ENCODE measurements around the gene PLPPR5. TPM values are rescaled to one million over a fixed set of nuclear protein-coding genes. Genes with fewer than 3 reads are reported as not detected.

Gene PLPPR5
- polyA plus RNA-seq, 4 donors: 0.06 to 0.27 (median 0.09) TPM; not detected in 1

DNA sequence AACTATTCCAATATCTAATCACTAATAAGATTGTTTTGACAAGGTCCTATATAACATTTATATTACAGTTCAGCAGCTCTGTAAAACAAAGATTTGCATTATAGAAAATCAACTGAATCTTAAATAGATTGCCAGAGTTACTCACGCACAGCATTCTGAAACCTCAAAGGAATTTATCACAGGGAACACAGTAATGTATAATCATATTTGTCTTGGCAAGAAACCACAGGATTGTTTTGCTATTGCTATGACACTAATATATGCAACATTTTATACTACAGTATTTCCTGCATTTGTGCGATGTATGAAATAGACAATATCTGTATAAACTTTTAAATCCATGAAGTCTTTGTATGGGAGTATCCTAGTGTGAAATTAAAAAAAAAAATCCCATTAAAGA lies 101.4 kb downstream of the PLPPR5 start:
- no peaks in the 10 kb centered on the region for H3K36me3 ChIP-seq (ENCODE audit: control insufficient read depth in 3 of 3, insufficient read depth in 2 of 3, low read depth in 1 of 3, low read length in 3 of 3)
- H3K27me3 ChIP-seq (ENCODE audit: control insufficient read depth in 3 of 3, insufficient read depth in 3 of 3, low read length in 3 of 3): no peaks in the 10 kb centered on the region
- FAIRE-seq (no peak), DNase-seq (no peak)
- no peaks in the 10 kb centered on the region for H3K4me1 ChIP-seq (ENCODE audit: control insufficient read depth in 3 of 3, insufficient read depth in 2 of 3, low read depth in 1 of 3, low read length in 2 of 3)
- H3K27ac ChIP-seq (ENCODE audit: low read depth in 1 of 3, low read length in 2 of 3): no peak overlapping the region
- no peaks in the 10 kb centered on the region for H3K9me3 ChIP-seq (ENCODE audit: control insufficient read depth in 2 of 2, insufficient read depth in 1 of 2, low read depth in 1 of 2, low read length in 1 of 2)
- 35 to 51% (median 41%) methylated on average over 2 of the region's 2 CpGs for WGBS, 3 donors
- H3K4me3 ChIP-seq (ENCODE audit: low read depth in 1 of 3, low read length in 3 of 3): no peak overlapping the region

DNA sequence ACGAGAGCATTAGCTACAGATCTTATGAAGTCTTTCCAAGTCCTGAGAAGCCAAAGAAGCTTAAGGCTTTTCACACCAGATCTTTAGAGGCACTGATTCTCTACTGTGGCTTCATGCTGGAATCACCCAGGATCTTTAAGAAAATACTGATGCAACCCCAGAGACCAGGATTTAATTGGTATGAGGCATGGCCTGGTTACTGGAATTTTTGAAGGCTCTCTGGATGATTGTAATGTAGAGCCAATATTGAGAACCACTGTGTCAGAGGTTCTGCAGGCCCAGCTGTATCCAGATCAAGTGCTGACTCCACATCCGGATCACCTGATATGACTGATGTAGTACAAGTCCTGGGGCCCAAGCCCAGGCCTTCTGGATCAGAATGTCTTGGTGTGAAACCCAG lies 105.7 kb downstream of the PLPPR5 start:
- no peak overlapping the region for H3K27ac ChIP-seq (ENCODE audit: low read depth in 1 of 3, low read length in 2 of 3)
- 72 to 83% (median 81%) methylated on average over 2 of the region's 2 CpGs for WGBS, 3 donors
- no peaks in the 10 kb centered on the region for H3K4me1 ChIP-seq (ENCODE audit: control insufficient read depth in 3 of 3, insufficient read depth in 2 of 3, low read depth in 1 of 3, low read length in 2 of 3)
- no peak for DNase-seq
- FAIRE-seq: no peak
- H3K27me3 ChIP-seq (ENCODE audit: control insufficient read depth in 3 of 3, insufficient read depth in 3 of 3, low read length in 3 of 3): no peaks in the 10 kb centered on the region
- H3K4me3 ChIP-seq (ENCODE audit: low read depth in 1 of 3, low read length in 3 of 3): no peak overlapping the region
- H3K36me3 ChIP-seq (ENCODE audit: control insufficient read depth in 3 of 3, insufficient read depth in 2 of 3, low read depth in 1 of 3, low read length in 3 of 3): no peaks in the 10 kb centered on the region
- no peaks in the 10 kb centered on the region for H3K9me3 ChIP-seq (ENCODE audit: control insufficient read depth in 2 of 2, insufficient read depth in 1 of 2, low read depth in 1 of 2, low read length in 1 of 2)

DNA sequence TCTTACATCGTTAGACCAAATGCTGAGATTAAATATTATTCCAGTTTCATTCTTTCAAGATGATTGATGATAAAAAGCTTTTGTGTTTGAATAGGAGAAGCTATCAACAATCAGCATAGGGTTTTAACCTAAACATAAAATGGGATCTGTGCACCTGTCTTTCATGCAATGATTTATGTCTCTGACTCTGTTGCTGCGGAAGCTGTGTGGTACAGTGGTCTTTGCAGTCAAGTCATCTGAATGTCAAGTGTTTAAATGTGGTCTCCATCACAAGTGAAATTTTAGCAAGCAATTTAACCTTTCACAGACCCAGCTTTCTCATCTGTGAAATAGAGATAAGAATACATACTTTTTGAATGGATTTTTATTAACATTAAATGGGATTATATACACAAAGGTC lies 107.2 kb downstream of the PLPPR5 start:
- no peaks in the 10 kb centered on the region for H3K36me3 ChIP-seq (ENCODE audit: control insufficient read depth in 3 of 3, insufficient read depth in 2 of 3, low read depth in 1 of 3, low read length in 3 of 3)
- 49 to 65% (median 64%) methylated on average over 2 of the region's 2 CpGs for WGBS, 3 donors
- no peak overlapping the region for H3K4me3 ChIP-seq (ENCODE audit: low read depth in 1 of 3, low read length in 3 of 3)
- H3K27ac ChIP-seq (ENCODE audit: low read depth in 1 of 3, low read length in 2 of 3): no peak overlapping the region
- H3K9me3 ChIP-seq (ENCODE audit: control insufficient read depth in 2 of 2, insufficient read depth in 1 of 2, low read depth in 1 of 2, low read length in 1 of 2): no peaks in the 10 kb centered on the region
- no peaks in the 10 kb centered on the region for H3K4me1 ChIP-seq (ENCODE audit: control insufficient read depth in 3 of 3, insufficient read depth in 2 of 3, low read depth in 1 of 3, low read length in 2 of 3)
- H3K27me3 ChIP-seq (ENCODE audit: control insufficient read depth in 3 of 3, insufficient read depth in 3 of 3, low read length in 3 of 3): no peaks in the 10 kb centered on the region
- FAIRE-seq (no peak), DNase-seq (no peak)

DNA sequence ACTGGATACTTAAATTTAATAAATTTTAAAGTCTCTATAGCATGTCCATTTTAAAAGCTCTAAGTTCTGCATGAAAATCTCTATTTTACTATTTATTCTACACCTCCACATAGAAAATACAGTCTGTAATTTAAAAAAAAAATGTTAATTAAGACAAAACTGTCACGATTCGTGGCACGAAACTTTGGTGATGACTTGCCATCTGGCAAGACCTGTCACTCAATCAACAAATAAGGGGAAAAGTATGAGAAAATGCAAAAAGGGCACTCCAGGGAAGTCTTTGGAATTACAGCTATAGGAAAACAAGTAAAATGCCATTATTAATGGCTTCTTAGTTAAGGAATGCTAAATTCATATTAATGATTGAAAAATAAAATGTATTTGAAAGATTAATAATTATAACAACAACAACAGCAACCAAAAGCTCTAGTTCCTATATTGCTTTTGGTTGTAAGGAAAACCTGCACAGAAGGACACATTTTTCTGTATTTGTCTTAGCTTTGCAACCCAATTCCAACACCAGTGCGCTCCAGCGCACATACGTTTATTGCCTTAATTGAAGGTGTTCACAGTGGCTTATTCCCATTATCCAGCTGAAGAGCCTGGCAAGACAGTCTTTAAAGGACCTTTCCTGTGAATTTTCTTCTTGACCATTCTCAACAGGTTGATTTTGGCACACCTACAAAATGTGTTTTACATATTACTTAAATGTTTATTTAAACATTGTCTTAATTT lies 107.8 kb downstream of the PLPPR5 start:
- Histone ChIP-seq H3K27me3 (ENCODE audit: control insufficient read depth in 3 of 3, insufficient read depth in 3 of 3, low read length in 3 of 3) (no peaks in the 10 kb centered on the region), H3K4me1 (ENCODE audit: control insufficient read depth in 3 of 3, insufficient read depth in 2 of 3, low read depth in 1 of 3, low read length in 2 of 3) (no peaks in the 10 kb centered on the region), H3K27ac (ENCODE audit: low read depth in 1 of 3, low read length in 2 of 3) (no peak overlapping the region), H3K9me3 (ENCODE audit: control insufficient read depth in 2 of 2, insufficient read depth in 1 of 2, low read depth in 1 of 2, low read length in 1 of 2) (no peaks in the 10 kb centered on the region), H3K36me3 (ENCODE audit: control insufficient read depth in 3 of 3, insufficient read depth in 2 of 3, low read depth in 1 of 3, low read length in 3 of 3) (no peaks in the 10 kb centered on the region), H3K4me3 (ENCODE audit: low read depth in 1 of 3, low read length in 3 of 3) (no peak overlapping the region)
- no peak for FAIRE-seq
- DNase-seq: no peak
- 93 to 94% (median 93%) methylated on average over 6 of the region's 6 CpGs for WGBS, 3 donors

DNA sequence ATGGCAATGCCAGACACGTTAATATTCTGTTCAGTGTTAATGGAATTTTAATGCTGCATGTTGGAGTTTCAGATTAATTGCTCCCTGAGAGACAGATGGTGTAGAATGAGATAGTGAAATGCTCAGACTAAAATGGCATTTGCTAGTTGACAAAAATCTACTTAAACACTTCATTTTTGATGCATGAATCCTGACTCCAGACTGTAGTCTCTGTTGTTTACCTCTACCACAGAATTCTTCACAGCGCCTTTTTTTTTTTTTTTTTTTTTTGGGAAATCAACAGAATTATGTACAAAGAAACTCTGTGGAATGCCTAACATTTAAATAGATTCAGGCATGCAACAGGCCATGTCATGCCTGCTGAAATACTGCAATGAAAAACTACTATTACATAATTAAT lies 111.3 kb downstream of the PLPPR5 start:
- Histone ChIP-seq H3K4me3 (ENCODE audit: low read depth in 1 of 3, low read length in 3 of 3) (no peak overlapping the region), H3K9me3 (ENCODE audit: control insufficient read depth in 2 of 2, insufficient read depth in 1 of 2, low read depth in 1 of 2, low read length in 1 of 2) (no peaks in the 10 kb centered on the region), H3K4me1 (ENCODE audit: control insufficient read depth in 3 of 3, insufficient read depth in 2 of 3, low read depth in 1 of 3, low read length in 2 of 3) (no peaks in the 10 kb centered on the region), H3K36me3 (ENCODE audit: control insufficient read depth in 3 of 3, insufficient read depth in 2 of 3, low read depth in 1 of 3, low read length in 3 of 3) (no peaks in the 10 kb centered on the region), H3K27ac (ENCODE audit: low read depth in 1 of 3, low read length in 2 of 3) (no peak overlapping the region), H3K27me3 (ENCODE audit: control insufficient read depth in 3 of 3, insufficient read depth in 3 of 3, low read length in 3 of 3) (no peaks in the 10 kb centered on the region)
- DNase-seq (no peak), FAIRE-seq (no peak)
- WGBS, 3 donors: 85 to 93% (median 86%) methylated on average over 2 of the region's 2 CpGs

DNA sequence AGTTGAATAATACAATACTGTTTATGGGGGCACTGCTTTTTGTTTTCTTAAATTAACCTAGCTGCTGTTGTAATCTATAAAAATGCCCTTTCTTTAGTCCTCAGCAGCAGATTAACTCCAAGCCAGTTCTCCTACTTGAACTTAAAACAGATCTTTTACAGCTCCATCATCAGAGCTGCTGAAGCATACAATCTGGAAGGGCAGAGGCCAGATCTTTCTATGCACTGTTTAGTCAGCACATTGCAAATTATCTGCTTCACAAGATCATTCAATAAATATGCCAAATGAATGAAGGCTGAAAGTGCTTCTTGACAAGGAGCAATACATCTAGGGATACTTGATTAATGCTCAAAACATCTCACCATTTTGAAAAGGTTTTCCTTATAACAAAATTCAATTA lies 115.8 kb downstream of the PLPPR5 start:
- Histone ChIP-seq H3K27me3 (ENCODE audit: control insufficient read depth in 3 of 3, insufficient read depth in 3 of 3, low read length in 3 of 3) (no peaks in the 10 kb centered on the region), H3K27ac (ENCODE audit: low read depth in 1 of 3, low read length in 2 of 3) (no peak overlapping the region), H3K36me3 (ENCODE audit: control insufficient read depth in 3 of 3, insufficient read depth in 2 of 3, low read depth in 1 of 3, low read length in 3 of 3) (no peaks in the 10 kb centered on the region), H3K4me3 (ENCODE audit: low read depth in 1 of 3, low read length in 3 of 3) (no peak overlapping the region), H3K4me1 (ENCODE audit: control insufficient read depth in 3 of 3, insufficient read depth in 2 of 3, low read depth in 1 of 3, low read length in 2 of 3) (no peaks in the 10 kb centered on the region), H3K9me3 (ENCODE audit: control insufficient read depth in 2 of 2, insufficient read depth in 1 of 2, low read depth in 1 of 2, low read length in 1 of 2) (no peaks in the 10 kb centered on the region)
- no peak for DNase-seq
- FAIRE-seq: no peak

DNA sequence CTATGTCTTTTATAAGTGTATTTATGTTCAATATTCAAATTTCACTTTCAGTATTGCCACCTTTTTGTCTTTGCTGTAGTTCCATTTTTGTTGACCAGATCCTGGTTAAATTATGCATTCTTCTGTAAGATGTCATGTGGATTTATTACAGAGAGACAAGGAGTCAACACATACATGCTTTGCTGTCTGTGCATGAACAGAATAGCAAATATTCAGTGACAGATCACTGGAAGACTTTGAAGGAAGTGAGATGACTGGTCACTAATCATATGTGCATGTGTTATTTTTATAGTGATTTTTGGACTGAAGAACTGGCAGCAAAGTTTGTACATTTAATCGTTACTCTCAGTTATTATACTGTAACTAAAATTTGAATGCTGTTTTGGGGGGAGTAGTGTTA lies 117.2 kb downstream of the PLPPR5 start:
- FAIRE-seq: no peak
- no peak overlapping the region for H3K4me3 ChIP-seq (ENCODE audit: low read depth in 1 of 3, low read length in 3 of 3)
- no peak for DNase-seq

DNA sequence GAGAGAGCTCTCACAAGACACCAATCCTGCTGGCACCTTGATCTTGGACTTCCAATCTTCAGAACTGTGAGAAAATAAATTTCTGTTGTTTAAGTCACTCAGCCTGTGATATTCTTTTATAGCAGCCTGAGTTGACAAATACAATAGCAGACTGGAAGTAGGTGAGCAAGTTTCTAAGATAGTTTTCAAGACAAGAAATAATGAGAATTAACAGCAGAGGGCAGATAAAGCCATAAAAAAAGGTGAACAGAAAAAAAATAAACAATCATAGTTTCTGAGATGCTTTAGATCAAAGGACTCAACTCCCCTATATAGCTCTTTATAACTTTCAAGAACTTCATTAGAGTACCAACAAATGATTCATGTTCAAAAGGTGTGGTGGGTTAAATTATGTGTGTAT lies 119.8 kb downstream of the PLPPR5 start:
- FAIRE-seq (no peak), DNase-seq (no peak)
- Histone ChIP-seq H3K9me3 (ENCODE audit: control insufficient read depth in 2 of 2, insufficient read depth in 1 of 2, low read depth in 1 of 2, low read length in 1 of 2) (no peaks in the 10 kb centered on the region), H3K4me1 (ENCODE audit: control insufficient read depth in 3 of 3, insufficient read depth in 2 of 3, low read depth in 1 of 3, low read length in 2 of 3) (no peaks in the 10 kb centered on the region), H3K27me3 (ENCODE audit: control insufficient read depth in 3 of 3, insufficient read depth in 3 of 3, low read length in 3 of 3) (no peaks in the 10 kb centered on the region), H3K36me3 (ENCODE audit: control insufficient read depth in 3 of 3, insufficient read depth in 2 of 3, low read depth in 1 of 3, low read length in 3 of 3) (no peaks in the 10 kb centered on the region), H3K4me3 (ENCODE audit: low read depth in 1 of 3, low read length in 3 of 3) (no peak overlapping the region), H3K27ac (ENCODE audit: low read depth in 1 of 3, low read length in 2 of 3) (no peak overlapping the region)

More for the DNA sequence above, 117.2 kb downstream of the PLPPR5 start:
- WGBS, 3 donors: 63 to 81% (median 74%) methylated on average over 1 of the region's 1 CpG
- H3K9me3 ChIP-seq (ENCODE audit: control insufficient read depth in 2 of 2, insufficient read depth in 1 of 2, low read depth in 1 of 2, low read length in 1 of 2): no peaks in the 10 kb centered on the region
- H3K36me3 ChIP-seq (ENCODE audit: control insufficient read depth in 3 of 3, insufficient read depth in 2 of 3, low read depth in 1 of 3, low read length in 3 of 3): no peaks in the 10 kb centered on the region
- no peak overlapping the region for H3K27ac ChIP-seq (ENCODE audit: low read depth in 1 of 3, low read length in 2 of 3)
- no peaks in the 10 kb centered on the region for H3K27me3 ChIP-seq (ENCODE audit: control insufficient read depth in 3 of 3, insufficient read depth in 3 of 3, low read length in 3 of 3)
- H3K4me1 ChIP-seq (ENCODE audit: control insufficient read depth in 3 of 3, insufficient read depth in 2 of 3, low read depth in 1 of 3, low read length in 2 of 3): no peaks in the 10 kb centered on the region

DNA sequence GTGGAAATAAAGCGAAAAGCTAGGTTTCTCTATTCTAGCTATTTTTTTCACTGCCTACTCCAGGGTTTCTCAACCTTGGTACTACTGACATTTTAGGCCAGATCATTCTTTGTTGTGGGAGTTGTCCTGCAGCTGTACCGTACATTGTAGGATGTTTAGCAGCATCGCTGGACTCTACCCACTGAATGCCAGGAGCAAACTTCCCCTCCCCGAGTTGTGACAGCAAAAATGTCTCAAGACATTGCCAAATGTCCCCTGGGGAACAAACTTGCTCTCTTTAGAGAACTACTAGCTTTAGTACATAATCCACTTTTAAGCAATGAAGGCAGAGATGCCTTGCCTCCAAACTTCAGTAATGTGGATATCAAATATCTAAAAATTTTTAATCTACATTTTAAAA lies 122.8 kb downstream of the PLPPR5 start:
- Histone ChIP-seq H3K27ac (ENCODE audit: low read depth in 1 of 3, low read length in 2 of 3) (no peak overlapping the region), H3K4me1 (ENCODE audit: control insufficient read depth in 3 of 3, insufficient read depth in 2 of 3, low read depth in 1 of 3, low read length in 2 of 3) (no peaks in the 10 kb centered on the region), H3K27me3 (ENCODE audit: control insufficient read depth in 3 of 3, insufficient read depth in 3 of 3, low read length in 3 of 3) (no peaks in the 10 kb centered on the region), H3K4me3 (ENCODE audit: low read depth in 1 of 3, low read length in 3 of 3) (no peak overlapping the region), H3K9me3 (ENCODE audit: control insufficient read depth in 2 of 2, insufficient read depth in 1 of 2, low read depth in 1 of 2, low read length in 1 of 2) (no peaks in the 10 kb centered on the region), H3K36me3 (ENCODE audit: control insufficient read depth in 3 of 3, insufficient read depth in 2 of 3, low read depth in 1 of 3, low read length in 3 of 3) (no peaks in the 10 kb centered on the region)
- DNase-seq (no peak), FAIRE-seq (no peak)
- 85 to 89% (median 85%) methylated on average over 4 of the region's 4 CpGs for WGBS, 3 donors
